Mononuclear cell (primary cell): ENCODE data around the gene RASAL1. TPM values are rescaled to one million over a fixed set of nuclear protein-coding genes. Genes with fewer than 3 reads are reported as not detected.
"Not testable (repeated sequence)": the region's sequence is repeated elsewhere in the genome, so short reads cannot be mapped to it uniquely, and the experiment has no call there.

Source experiments
- H3K27me3 ChIP-seq: 2 replicates; pipeline ENCODE4 v1.6.0; 2011; ENCODE audit warnings: low read length, control low read depth; ENCODE audit not compliant: insufficient read depth
- H3K4me1 ChIP-seq: 2 replicates; pipeline ENCODE4 v1.5.1; 2011; ENCODE audit warnings: mild to moderate bottlenecking, low read length, control low read depth; ENCODE audit not compliant: insufficient read depth
- H3K4me3 ChIP-seq: 2 replicates; pipeline ENCODE4 v1.5.1; 2011; ENCODE audit warnings: mild to moderate bottlenecking, low read length, moderate library complexity
- H3K9me3 ChIP-seq: 2 replicates; pipeline ENCODE4 v1.5.1; 2011; ENCODE audit warnings: low read depth, mild to moderate bottlenecking, control low read depth, low read length
- total RNA-seq: library from RNA; depleted of rRNA; stranded (reverse); fragments of >200 nt; gene quantifications from one replicate; pipeline ENCODE4 v1.2.3, GENCODE V29; 2012

RASAL1 gene
- total RNA-seq, 1 donor = 0.10 TPM

DNA sequence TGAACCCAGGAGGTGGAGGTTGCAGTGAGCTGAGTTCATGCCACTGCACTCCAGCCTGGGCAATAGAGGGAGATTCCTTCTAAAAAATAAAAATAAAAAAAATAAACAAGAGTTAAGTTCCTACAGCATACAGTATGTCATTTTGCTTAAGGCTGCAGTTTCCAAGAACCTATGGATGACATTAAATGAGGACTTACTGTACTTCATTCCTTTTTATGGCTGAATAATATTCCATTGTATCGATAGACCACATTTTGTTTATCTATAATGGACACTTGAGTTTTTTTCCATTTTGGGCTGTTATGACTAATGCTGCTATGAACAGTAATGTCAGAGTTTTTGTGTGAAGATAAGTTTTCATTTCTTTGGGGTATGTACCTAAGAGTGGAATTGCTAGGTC is 17.4 kb downstream of the RASAL1 start:
- H3K4me3 ChIP-seq = no peak overlapping the region
- H3K27me3 ChIP-seq = no peaks in the 10 kb centered on the region
- no peaks in the 10 kb centered on the region for H3K4me1 ChIP-seq

GRCh38 chr12:113117684-113118083 is 17.9 kb downstream of the RASAL1 start:
- not testable (repeated sequence) for H3K27me3 ChIP-seq, H3K4me1 ChIP-seq, H3K4me3 ChIP-seq, H3K9me3 ChIP-seq

More for the DNA sequence above, 17.4 kb downstream of the RASAL1 start:
- H3K9me3 ChIP-seq = no peaks in the 10 kb centered on the region

GRCh38 chr12:113116875-113117274 is 18.7 kb downstream of the RASAL1 start:
- no peak overlapping the region for H3K4me3 ChIP-seq
- H3K4me1 ChIP-seq = no peaks in the 10 kb centered on the region
- H3K9me3 ChIP-seq = no peaks in the 10 kb centered on the region
- H3K27me3 ChIP-seq = no peaks in the 10 kb centered on the region

DNA sequence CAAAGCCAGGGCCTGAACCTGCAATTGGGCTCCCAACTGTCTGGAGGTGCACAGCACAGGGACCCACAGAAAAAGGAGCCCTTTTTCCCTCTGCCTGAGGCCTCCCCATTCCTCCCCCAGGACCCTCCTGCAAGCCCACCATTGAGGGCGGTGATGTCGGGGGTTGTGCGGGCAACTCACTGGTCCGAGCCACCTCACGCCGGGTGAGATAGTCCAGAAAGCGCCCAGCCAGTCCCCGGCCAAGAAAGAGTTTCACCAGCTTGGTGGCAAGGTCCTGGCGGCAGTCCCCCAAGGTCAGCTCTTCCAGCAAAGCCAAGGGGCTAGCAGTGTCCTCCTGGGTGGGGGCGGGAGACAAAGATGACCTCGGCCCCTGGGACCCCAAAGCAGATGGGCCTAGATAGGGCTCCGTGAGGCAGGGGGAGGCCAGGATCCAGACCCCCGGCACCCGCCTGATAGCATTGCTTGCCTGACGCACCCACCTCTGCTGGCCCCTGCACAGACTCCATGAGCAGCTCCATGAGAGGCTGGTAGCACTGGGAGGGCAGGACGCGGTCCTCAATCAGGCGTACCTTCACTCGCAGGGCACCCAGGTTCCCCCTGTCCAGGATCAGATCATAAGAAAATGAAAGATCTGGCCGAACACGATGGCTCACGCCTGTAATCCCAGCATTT is 20.0 kb downstream of the RASAL1 start:
- Histone ChIP-seq H3K27me3 (no peaks in the 10 kb centered on the region), H3K4me3 (no peak overlapping the region), H3K9me3 (no peaks in the 10 kb centered on the region), H3K4me1 (no peaks in the 10 kb centered on the region)

GRCh38 chr12:113114447-113115178 is 20.9 kb downstream of the RASAL1 start:
- no peaks in the 10 kb centered on the region for H3K27me3 ChIP-seq
- H3K4me1 ChIP-seq = no peaks in the 10 kb centered on the region
- no peaks in the 10 kb centered on the region for H3K9me3 ChIP-seq
- no peak overlapping the region for H3K4me3 ChIP-seq

DNA sequence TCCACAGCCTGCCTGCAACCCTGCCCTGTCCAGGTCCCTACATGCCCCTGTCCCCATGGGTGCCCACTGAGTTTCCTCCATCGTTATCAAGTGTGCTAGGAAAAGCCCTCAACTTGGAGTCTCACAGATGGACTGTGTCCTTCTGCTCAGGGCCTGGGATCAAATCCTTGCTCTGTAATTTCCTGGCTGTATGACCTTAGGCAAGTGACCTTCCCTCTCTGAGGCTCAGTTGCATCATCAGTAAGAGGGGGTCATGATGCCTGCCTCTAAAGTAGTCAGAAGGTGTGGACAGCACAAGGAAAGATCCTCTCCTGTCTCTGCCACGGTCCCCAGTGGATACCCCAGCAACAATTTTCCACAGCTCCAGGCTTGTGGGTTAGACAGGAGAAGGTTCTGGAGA is 22.2 kb downstream of the RASAL1 start:
- H3K27me3 ChIP-seq = no peaks in the 10 kb centered on the region
- H3K9me3 ChIP-seq = no peaks in the 10 kb centered on the region
- no peaks in the 10 kb centered on the region for H3K4me1 ChIP-seq
- no peak overlapping the region for H3K4me3 ChIP-seq

- no peaks in the 10 kb centered on the region for H3K27me3 ChIP-seq
- H3K9me3 ChIP-seq = no peaks in the 10 kb centered on the region
- H3K4me3 ChIP-seq = no peak overlapping the region
- no peaks in the 10 kb centered on the region for H3K4me1 ChIP-seq
Observed at GRCh38 chr12:113112043-113112899, 23.3 kb downstream of the RASAL1 start.

DNA sequence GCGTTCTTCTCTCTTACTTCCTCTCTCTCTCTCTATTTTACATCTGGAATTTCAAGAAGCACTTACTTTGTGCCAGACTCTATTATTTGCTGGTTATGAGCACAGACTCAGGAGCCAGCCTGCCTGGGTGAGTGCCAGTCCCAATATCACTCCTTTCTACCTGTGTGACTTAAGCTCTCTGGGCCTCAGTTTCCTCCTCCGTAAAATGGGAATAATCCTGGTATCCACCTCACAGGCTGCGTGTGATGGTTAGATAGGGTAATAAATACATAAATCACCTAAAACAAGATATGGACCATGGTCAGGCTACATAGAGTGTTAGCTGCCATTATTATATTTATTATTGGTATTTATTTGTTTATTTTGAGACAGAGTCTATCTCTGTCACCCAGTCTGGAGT is 24.3 kb downstream of the RASAL1 start:
- Histone ChIP-seq H3K9me3 (no peaks in the 10 kb centered on the region), H3K27me3 (no peaks in the 10 kb centered on the region), H3K4me1 (no peaks in the 10 kb centered on the region), H3K4me3 (no peak overlapping the region)

DNA sequence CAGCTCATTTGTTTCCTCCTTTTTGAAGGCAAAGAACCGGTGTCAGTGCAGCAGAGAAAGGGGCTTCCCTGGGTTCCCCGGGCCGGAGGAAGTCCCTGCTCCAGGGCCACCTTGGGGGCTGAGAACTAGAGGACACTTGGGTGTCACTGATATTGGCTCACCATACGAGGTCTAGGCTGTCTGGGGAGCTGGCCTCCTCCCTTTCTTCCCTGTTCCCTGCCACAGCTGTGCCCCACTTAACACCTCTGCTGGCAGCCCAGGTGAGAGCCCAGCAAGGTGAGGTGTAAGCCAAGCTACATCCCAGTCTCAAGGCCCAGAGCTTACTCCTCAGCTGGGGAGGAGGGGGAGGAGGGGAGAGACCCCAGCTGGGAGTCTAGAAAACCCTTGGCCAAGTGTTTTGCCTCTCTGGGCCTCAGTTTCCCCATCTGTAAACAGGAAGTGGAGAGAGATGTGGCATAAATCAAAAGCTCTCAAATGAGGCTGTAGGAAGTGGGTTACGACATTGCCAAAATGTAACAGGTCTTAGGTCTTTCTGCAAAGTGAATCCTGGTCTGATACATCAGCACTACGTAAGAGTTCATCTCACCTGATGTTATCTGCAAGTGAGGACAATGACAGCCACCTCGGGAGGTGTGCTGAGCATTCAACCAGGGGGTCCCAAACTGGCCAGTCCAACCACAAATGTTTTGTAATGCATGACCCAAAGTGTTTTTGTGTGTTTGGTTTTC is 25.5 kb downstream of the RASAL1 start:
- Histone ChIP-seq H3K4me3 (no peak overlapping the region), H3K9me3 (no peaks in the 10 kb centered on the region), H3K27me3 (no peaks in the 10 kb centered on the region), H3K4me1 (no peaks in the 10 kb centered on the region)

GRCh38 chr12:113109360-113109759 is 26.2 kb downstream of the RASAL1 start:
- no peaks in the 10 kb centered on the region for H3K4me1 ChIP-seq
- no peaks in the 10 kb centered on the region for H3K27me3 ChIP-seq
- no peak overlapping the region for H3K4me3 ChIP-seq
- no peaks in the 10 kb centered on the region for H3K9me3 ChIP-seq

DNA sequence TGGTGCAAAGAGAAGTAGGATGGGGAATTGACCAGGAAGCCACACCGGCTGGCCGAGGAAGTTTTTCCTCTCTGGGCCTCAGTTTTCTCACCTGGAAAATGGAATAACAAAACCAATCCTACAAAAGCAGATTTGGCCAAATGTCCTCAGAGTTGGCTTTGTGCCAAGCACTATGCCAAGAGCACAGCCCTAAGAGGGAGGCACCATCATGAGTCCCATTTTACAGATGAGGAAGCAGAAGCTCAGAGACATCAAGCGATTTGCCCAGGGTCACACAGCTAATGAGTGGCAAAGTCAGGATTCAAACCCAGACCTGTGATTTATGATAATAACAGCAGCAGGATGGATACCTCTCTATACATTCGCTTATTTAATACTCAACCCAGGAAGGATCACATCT is 27.3 kb downstream of the RASAL1 start:
- Histone ChIP-seq H3K4me3 (no peak overlapping the region), H3K27me3 (no peaks in the 10 kb centered on the region), H3K4me1 (no peaks in the 10 kb centered on the region), H3K9me3 (no peaks in the 10 kb centered on the region)

DNA sequence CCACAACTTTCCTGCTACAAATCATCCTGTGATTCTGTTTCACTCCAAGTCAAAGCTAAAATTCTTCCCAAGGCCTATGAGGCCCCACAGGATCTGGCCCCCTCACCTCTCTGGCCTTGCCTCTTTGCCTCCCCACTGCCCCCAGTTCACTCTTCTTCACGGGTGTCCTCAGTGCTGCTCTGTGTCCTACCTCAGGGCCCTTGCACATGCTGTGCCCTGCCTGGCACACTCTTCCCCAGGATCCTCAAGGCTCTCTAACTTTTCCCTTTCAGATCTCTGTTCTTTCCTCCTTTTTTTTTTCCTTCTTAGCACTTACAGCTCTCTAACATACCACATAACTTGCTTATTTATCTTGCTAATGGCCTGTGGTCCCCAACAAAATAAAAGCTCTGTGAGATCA is 29.2 kb downstream of the RASAL1 start:
- H3K27me3 ChIP-seq = no peaks in the 10 kb centered on the region
- H3K4me1 ChIP-seq = no peaks in the 10 kb centered on the region
- H3K4me3 ChIP-seq = no peak overlapping the region
- H3K9me3 ChIP-seq = no peaks in the 10 kb centered on the region

GRCh38 chr12:113105606-113106271 is 29.8 kb downstream of the RASAL1 start:
- Histone ChIP-seq H3K4me1 (no peaks in the 10 kb centered on the region), H3K9me3 (no peaks in the 10 kb centered on the region), H3K4me3 (no peak overlapping the region), H3K27me3 (no peaks in the 10 kb centered on the region)

GRCh38 chr12:113104953-113105510 is 30.5 kb downstream of the RASAL1 start:
- Histone ChIP-seq H3K4me1 (no peaks in the 10 kb centered on the region), H3K27me3 (no peaks in the 10 kb centered on the region), H3K4me3 (no peak overlapping the region), H3K9me3 (no peaks in the 10 kb centered on the region)
